Subcutaneous abdominal adipose tissue (tissue), 5 donors: Measurements from ENCODE around the gene CLPSL1.

Source experiments
- H3K27ac ChIP-seq: one replicate; pipeline ENCODE4 v1.7.0; 2013; ENCODE audit warnings: low read depth, mild to moderate bottlenecking, inconsistent platforms, low read length, moderate library complexity
- H3K27me3 ChIP-seq, 5 donors: one replicate each; pipeline ENCODE4 v1.7.0; 2013; ENCODE audit warnings: low read length in 5 of 5, inconsistent platforms in 1 of 5; ENCODE audit not compliant: control insufficient read depth in 5 of 5, insufficient read depth in 4 of 5
- H3K36me3 ChIP-seq, 5 donors: one replicate each; pipeline ENCODE4 v1.7.0; 2013; ENCODE audit warnings: low read length in 5 of 5; ENCODE audit not compliant: control insufficient read depth in 5 of 5, insufficient read depth in 5 of 5
- H3K4me1 ChIP-seq, 5 donors: one replicate each; pipeline ENCODE4 v1.7.0; 2013; ENCODE audit warnings: low read length in 5 of 5, mild to moderate bottlenecking in 3 of 5, moderate library complexity in 1 of 5; ENCODE audit not compliant: control insufficient read depth in 5 of 5, insufficient read depth in 5 of 5
- H3K4me3 ChIP-seq, 5 donors: one replicate each; pipeline ENCODE4 v1.7.0; 2013; ENCODE audit warnings: low read length in 5 of 5, low read depth in 1 of 5
- H3K9ac ChIP-seq, 5 donors: one replicate each; pipeline ENCODE4 v1.7.0; 2013; ENCODE audit warnings: low read length in 5 of 5, mild to moderate bottlenecking in 4 of 5, moderate library complexity in 3 of 5
- H3K9me3 ChIP-seq, 5 donors: one replicate each; pipeline ENCODE4 v1.7.0; 2013; ENCODE audit warnings: low read length in 5 of 5; ENCODE audit not compliant: control insufficient read depth in 5 of 5
- donor health status: healthy.
- donor health status: healthy.
- donor health status: healthy.
- donor health status: healthy.
- donor health status: healthy.

CLPSL1 gene

GRCh38 chr6:35809809-35810208, 29.0 kb downstream of the CLPSL1 start:
- Histone ChIP-seq H3K4me3 (no peak overlapping the region), H3K36me3 (no peaks in the 10 kb centered on the region), H3K9me3 (peaks cover 0 to 2% (median 0%) of the 10 kb centered on the region in 5 donors), H3K4me1 (peaks cover 0 to 8% (median 6%) of the 10 kb centered on the region in 5 donors), H3K27me3 (peaks cover 0 to 15% (median 6%) of the 10 kb centered on the region in 5 donors), H3K27ac (no peak overlapping the region), H3K9ac (no peak overlapping the region)

- H3K27ac ChIP-seq, result no peak overlapping the region
- no peaks in the 10 kb centered on the region for H3K9me3 ChIP-seq
- peaks cover 0 to 7% (median 5%) of the 10 kb centered on the region in 5 donors for H3K27me3 ChIP-seq
- no peak overlapping the region for H3K9ac ChIP-seq
- H3K36me3 ChIP-seq, result no peaks in the 10 kb centered on the region
- no peak overlapping the region for H3K4me3 ChIP-seq
- no peaks in the 10 kb centered on the region for H3K4me1 ChIP-seq
Observed at GRCh38 chr6:35810971-35811698, 30.3 kb downstream of the CLPSL1 start.

DNA sequence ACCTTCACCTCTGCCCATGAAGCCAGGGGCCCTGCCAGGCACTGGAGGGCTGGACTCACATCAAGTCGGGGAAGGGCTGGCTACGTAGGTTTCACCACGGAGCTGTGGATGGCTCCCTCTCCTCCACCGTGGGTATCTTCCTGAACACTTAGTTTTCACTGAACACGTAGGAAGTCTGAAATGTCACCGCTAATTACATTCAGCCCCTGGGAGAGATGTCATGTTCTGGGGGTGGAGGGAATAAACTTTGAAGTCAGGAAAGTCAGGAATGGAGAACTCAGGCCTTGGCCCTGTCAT, 30.8 kb downstream of the CLPSL1 start:
- Histone ChIP-seq H3K4me3 (no peak overlapping the region), H3K4me1 (no peaks in the 10 kb centered on the region), H3K9ac (no peak overlapping the region), H3K27me3 (peaks cover 0 to 7% (median 5%) of the 10 kb centered on the region in 5 donors), H3K36me3 (no peaks in the 10 kb centered on the region), H3K27ac (no peak overlapping the region), H3K9me3 (peaks cover 0 to 1% (median 0%) of the 10 kb centered on the region in 5 donors)

DNA sequence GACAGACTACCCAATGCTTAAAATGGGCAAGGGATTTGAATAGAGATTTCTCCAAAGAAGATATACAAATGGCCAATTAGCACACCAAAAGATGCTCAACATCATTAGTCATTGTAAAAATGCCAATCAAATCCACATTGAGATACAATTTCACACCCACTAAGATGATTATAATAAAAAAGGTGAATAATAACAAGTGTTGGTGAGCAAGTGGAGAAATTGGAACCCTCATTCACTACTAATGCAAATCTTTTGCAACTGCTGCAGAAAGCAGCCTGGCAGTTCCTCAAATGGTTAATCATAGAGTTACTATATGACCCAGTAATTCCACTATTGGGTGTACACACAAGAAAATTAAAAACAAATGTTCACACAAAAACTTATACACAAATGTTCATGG, 36.7 kb downstream of the CLPSL1 start:
- H3K27me3 ChIP-seq, result peaks cover 0 to 5% (median 0%) of the 10 kb centered on the region in 5 donors
- H3K4me3 ChIP-seq, result no peak overlapping the region
- no peaks in the 10 kb centered on the region for H3K36me3 ChIP-seq
- no peak overlapping the region for H3K9ac ChIP-seq
- H3K27ac ChIP-seq, result no peak overlapping the region
- H3K9me3 ChIP-seq, result peaks cover 0 to 13% (median 5%) of the 10 kb centered on the region in 5 donors
- H3K4me1 ChIP-seq, result no peaks in the 10 kb centered on the region

DNA sequence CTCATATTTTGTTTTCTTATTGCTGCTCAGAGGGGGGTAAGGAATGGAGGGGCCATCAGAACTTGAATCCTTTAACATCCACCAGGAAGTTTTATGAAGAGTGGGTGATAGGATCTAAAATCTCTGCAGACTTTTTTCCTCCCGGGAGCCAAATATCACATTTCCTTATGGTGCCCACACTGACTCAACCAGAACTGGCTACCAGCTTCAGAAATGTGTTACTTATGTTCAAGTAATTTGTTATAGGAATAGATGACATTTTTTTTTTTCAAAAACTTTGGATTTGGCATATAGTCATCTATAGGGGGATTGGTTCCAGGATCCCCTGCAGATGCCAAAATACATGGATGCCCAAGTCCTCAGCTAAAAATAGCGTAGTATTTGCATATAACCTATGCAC, 42.8 kb downstream of the CLPSL1 start:
- Histone ChIP-seq H3K9me3 (no peaks in the 10 kb centered on the region), H3K9ac (no peak overlapping the region), H3K4me1 (no peaks in the 10 kb centered on the region), H3K36me3 (no peaks in the 10 kb centered on the region), H3K27me3 (peaks cover 0 to 2% (median 0%) of the 10 kb centered on the region in 5 donors), H3K27ac (no peak overlapping the region), H3K4me3 (no peak overlapping the region)

DNA sequence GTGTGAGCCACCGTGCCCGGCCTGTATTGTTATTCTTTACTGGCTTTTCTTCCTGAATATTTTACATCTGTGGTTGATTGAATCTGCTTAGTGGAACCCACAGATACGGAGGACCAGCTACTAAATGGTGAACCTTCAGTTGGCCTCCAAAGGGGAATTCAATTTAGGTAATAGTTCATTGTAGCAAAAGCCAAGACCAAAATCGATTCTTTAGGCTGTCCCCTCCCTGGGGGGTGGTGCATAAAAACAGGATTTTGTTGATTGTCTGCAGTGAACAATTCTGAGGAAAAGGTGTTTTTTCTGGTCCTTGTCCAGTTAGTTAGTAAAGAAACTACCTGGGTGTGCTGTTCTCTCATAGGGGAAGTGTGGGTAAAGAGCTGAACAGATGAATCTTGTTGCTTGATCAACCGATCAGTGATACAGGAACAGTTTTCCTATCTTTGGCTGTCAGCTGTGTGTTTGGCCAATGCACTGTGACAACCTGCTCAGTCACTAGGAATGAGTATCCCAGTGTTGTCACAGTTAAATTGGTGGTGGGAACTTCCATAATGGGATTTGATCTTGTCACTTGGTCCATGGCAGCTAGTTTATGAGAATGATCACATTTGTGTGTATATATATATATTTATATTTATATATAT, 43.9 kb downstream of the CLPSL1 start:
- H3K36me3 ChIP-seq, result no peaks in the 10 kb centered on the region
- H3K27me3 ChIP-seq, result no peaks in the 10 kb centered on the region
- no peak overlapping the region for H3K27ac ChIP-seq
- H3K9me3 ChIP-seq, result no peaks in the 10 kb centered on the region
- H3K4me1 ChIP-seq, result no peaks in the 10 kb centered on the region
- H3K4me3 ChIP-seq, result no peak overlapping the region
- no peak overlapping the region for H3K9ac ChIP-seq

GRCh38 chr6:35829306-35829705, 48.5 kb downstream of the CLPSL1 start:
- no peak overlapping the region for H3K9ac ChIP-seq
- no peaks in the 10 kb centered on the region for H3K27me3 ChIP-seq
- peaks cover 3 to 8% (median 5%) of the 10 kb centered on the region in 5 donors for H3K36me3 ChIP-seq
- H3K27ac ChIP-seq, result no peak overlapping the region
- H3K9me3 ChIP-seq, result no peaks in the 10 kb centered on the region
- no peaks in the 10 kb centered on the region for H3K4me1 ChIP-seq
- no peak overlapping the region for H3K4me3 ChIP-seq

- Histone ChIP-seq H3K4me3 (no peak overlapping the region), H3K36me3 (peaks cover 9 to 23% (median 17%) of the 10 kb centered on the region in 5 donors), H3K9me3 (no peaks in the 10 kb centered on the region), H3K4me1 (no peaks in the 10 kb centered on the region), H3K9ac (no peak overlapping the region), H3K27me3 (no peaks in the 10 kb centered on the region), H3K27ac (no peak overlapping the region)
Observed at GRCh38 chr6:35831257-35832007, 50.6 kb downstream of the CLPSL1 start.

DNA sequence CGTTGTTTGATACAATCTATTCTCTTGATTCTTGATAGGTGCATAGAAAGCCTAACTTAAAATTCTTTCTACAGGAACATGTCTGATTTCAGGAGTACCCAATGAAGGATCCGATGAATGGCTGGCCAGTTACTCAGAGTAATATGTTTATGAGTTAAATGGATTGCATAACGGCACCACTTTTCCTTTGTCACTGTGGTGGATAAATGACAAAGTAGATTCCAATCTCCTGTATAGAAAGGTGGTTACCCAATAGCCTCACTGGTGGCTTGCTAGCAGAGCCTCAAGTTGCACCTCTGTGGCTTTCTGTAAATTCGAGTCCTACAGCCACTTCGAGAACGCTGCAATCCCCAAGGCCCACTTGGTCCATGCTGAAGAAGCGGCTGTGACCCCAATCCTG, 52.7 kb downstream of the CLPSL1 start:
- no peaks in the 10 kb centered on the region for H3K27me3 ChIP-seq
- H3K9me3 ChIP-seq, result no peaks in the 10 kb centered on the region
- H3K4me3 ChIP-seq, result no peak overlapping the region
- no peaks in the 10 kb centered on the region for H3K4me1 ChIP-seq
- H3K9ac ChIP-seq, result no peak overlapping the region
- peaks cover 17 to 34% (median 21%) of the 10 kb centered on the region in 5 donors for H3K36me3 ChIP-seq
- H3K27ac ChIP-seq, result no peak overlapping the region
